WI38 (cell line): Measurements from ENCODE around the gene BMPER.
A peak's percentile ranks its signal among the peaks of the same experiment; 100 is the strongest.

ENCODE experiments used
- H3K4me3 ChIP-seq: 2 replicates; pipeline ENCODE4 v1.5.1; 2011; ENCODE audit warnings: low read depth, mild to moderate bottlenecking, control low read depth, low read length
- CTCF ChIP-seq: IDR thresholded peaks from 2 replicates; pipeline ENCODE4 v1.5.1; 2012; ENCODE audit warnings: low read depth, mild to moderate bottlenecking, control low read depth, low read length

Gene BMPER

GRCh38 chr7:33922820-33923219 is 17.5 kb downstream of the BMPER start:
- H3K4me3 ChIP-seq, result no peak overlapping the region
- no peak for TF ChIP-seq CTCF

- no peak for TF ChIP-seq CTCF
- no peak overlapping the region for H3K4me3 ChIP-seq
Observed at GRCh38 chr7:33923440-33924229, 18.3 kb downstream of the BMPER start.

DNA sequence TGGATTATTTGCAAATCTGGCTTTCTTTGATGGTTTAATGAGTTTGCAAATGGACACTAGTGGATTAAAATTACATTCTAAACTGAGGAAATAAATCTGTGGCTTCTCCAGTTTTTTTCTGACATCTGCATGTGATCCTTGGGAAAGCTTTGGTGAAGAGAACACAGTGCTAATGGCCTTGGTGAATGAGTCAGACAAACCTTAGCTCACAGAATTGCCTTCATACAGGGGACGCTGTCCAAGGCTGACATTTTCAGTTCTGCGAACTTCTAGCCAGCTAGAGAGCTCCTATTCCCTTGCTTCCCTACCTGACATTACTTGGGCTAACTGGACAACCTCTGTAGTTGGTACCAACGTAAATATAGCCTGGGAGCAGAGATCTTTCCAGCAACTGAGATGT is 21.2 kb downstream of the BMPER start:
- no peak for TF ChIP-seq CTCF

GRCh38 chr7:33928986-33929385 is 23.6 kb downstream of the BMPER start:
- TF ChIP-seq CTCF, result no peak
- H3K4me3 ChIP-seq, result no peak overlapping the region

More for the DNA sequence above, 21.2 kb downstream of the BMPER start:
- no peak overlapping the region for H3K4me3 ChIP-seq

DNA sequence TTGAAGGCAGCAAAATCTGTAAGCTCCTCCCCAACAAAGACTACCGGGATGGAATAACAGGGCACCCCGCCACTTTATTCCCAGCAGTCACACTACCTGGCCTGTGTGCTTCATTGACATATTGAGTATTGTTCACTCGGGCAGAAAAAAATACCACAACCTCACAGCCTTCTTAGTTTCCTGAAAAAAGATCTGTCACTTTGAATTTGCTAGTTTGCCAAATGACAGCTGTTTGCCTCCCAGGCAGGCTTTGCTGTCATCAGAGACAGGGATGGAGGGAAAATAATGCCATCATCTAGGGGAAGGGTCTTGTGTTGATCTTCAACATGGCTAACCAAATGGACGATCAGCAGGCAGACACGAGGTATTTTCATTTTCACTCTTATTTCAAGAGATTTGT is 26.9 kb downstream of the BMPER start:
- no peak for TF ChIP-seq CTCF
- no peak overlapping the region for H3K4me3 ChIP-seq

GRCh38 chr7:33932832-33933468 is 27.6 kb downstream of the BMPER start:
- peak; percentile 93 for TF ChIP-seq CTCF
- H3K4me3 ChIP-seq, result no peak overlapping the region

DNA sequence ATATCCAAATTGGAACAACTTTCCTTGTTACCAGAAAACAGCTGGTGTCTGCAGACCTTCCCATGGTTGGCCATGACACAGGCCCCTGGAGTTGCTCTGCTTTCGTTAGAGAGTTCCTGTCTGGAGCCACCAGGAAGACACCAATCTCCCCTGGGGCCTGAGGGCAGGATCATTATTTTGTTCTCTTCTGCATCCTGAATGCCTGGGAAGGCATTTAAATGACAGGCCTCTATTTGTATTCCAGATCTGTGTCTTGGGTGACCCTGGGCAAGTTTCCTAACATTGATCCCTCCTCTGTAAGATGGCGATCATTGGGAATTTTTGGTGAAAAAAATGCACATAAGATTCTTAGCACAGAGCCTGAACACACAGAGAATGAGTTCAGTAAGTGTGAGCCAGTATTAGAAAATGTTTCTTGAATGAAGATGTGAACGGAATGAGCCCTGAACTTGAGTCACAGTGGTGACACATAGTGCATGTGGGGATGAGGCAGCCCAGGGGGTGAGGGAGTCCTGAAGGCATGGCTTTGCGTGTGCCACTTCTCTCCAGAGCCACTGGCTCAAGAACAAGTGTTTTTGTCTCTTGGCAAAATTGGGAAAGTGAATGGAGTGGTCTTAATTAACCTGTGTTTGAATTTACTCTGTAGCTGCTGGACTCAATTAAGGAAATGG is 28.4 kb downstream of the BMPER start:
- no peak overlapping the region for H3K4me3 ChIP-seq
- TF ChIP-seq CTCF, result no peak
